ENCODE data around the gene GLIS1. TPM values are rescaled to one million over a fixed set of nuclear protein-coding genes. Genes with fewer than 3 reads are reported as not detected.

The GLIS1 gene
- total and polyA plus RNA-seq, 2 experiments from 2014 or later, result 0.26 to 0.31 TPM

GRCh38 chr1:53520481-53520880, 218.5 kb downstream of the GLIS1 start (continued):
- no peak for TF ChIP-seq ETS1 (IDR thresholded peaks at IDR 0.05)

- Histone ChIP-seq H3K27ac (ENCODE audit: low read depth) (no peak overlapping the region), H3K36me3 (ENCODE audit: insufficient read depth) (no peaks in the 10 kb centered on the region), H3K4me2 (no peak overlapping the region), H2AFZ (no peak overlapping the region), H3F3A (replicated peaks; ENCODE audit: low read depth) (no peaks in the 10 kb centered on the region), H3K9me2 (ENCODE audit: insufficient read depth) (no peaks in the 10 kb centered on the region), H3K4me1 (ENCODE audit: insufficient read depth) (no peaks in the 10 kb centered on the region), H3K27me3 (ENCODE audit: insufficient read depth) (no peaks in the 10 kb centered on the region), H3K4me3 (no peak overlapping the region), H4K20me1 (replicated peaks; ENCODE audit: insufficient read depth) (no peaks in the 10 kb centered on the region), H3K79me2 (replicated peaks; ENCODE audit: insufficient read depth) (no peaks in the 10 kb centered on the region)
- H3K27me3 Mint-ChIP-seq (ENCODE audit: insufficient read depth, low read depth, poor library complexity), result peaks cover 7% of the 10 kb centered on the region
- H3K4me3 Mint-ChIP-seq, result no peak overlapping the region
- no peak overlapping the region for H3K27ac Mint-ChIP-seq
- ATAC-seq (no peak), DNase-seq (ENCODE audit: low spot score) (no peak)
- no peaks in the 10 kb centered on the region for H3K4me1 Mint-ChIP-seq
- H3K9me3 Mint-ChIP-seq, result no peaks in the 10 kb centered on the region
- no peaks in the 10 kb centered on the region for H3K36me3 Mint-ChIP-seq (ENCODE audit: low read depth)
- TF ChIP-seq EZH2 (IDR thresholded peaks at IDR 0.05; ENCODE audit: low read depth, unreplicated experiment) (no peak), POLR2AphosphoS5 (IDR thresholded peaks at IDR 0.05; ENCODE audit: low read depth) (no peak), REST (IDR thresholded peaks at IDR 0.05; ENCODE audit: unreplicated experiment) (no peak), CTCF (conservative IDR thresholded peaks at IDR 0.05; ENCODE audit: low read depth in 2 of 2) (no peak), JUNB (IDR thresholded peaks at IDR 0.05; ENCODE audit: unreplicated experiment) (no peak), ZNF331 (CRISPR knock-in tag; IDR thresholded peaks at IDR 0.05; ENCODE audit: low read depth) (no peak), ZNF462 (CRISPR knock-in tag; IDR thresholded peaks at IDR 0.05) (no peak), NANOG (IDR thresholded peaks at IDR 0.05; ENCODE audit: borderline replicate concordance) (no peak), EZH2phosphoT487 (IDR thresholded peaks at IDR 0.05; ENCODE audit: unreplicated experiment) (no peak), CREB1 (CRISPR knock-in tag; IDR thresholded peaks at IDR 0.05; ENCODE audit: low read depth) (no peak), ZNF114 (CRISPR knock-in tag; IDR thresholded peaks at IDR 0.05) (no peak), STAT1 (IDR thresholded peaks at IDR 0.05; ENCODE audit: unreplicated experiment) (no peak)
Measured at GRCh38 chr1:53519421-53519820, 219.5 kb downstream of the GLIS1 start.

All from GM23338 (cell line).